ENCODE measurements around the gene CDKAL1.
"Not testable (repeated sequence)": the region's sequence is repeated elsewhere in the genome, so short reads cannot be mapped to it uniquely, and the experiment has no call there.

Gene CDKAL1

GRCh38 chr6:20604159-20604558 lies 69.9 kb downstream of the CDKAL1 start:
- no peak for TF ChIP-seq CTCF (IDR thresholded peaks at IDR 0.05; ENCODE audit: low read depth, low read length, missing control alignments)
- no peaks in the 10 kb centered on the region for H3K27me3 ChIP-seq (replicated peaks)
- H3K36me3 ChIP-seq (replicated peaks), result no peaks in the 10 kb centered on the region
- no peak overlapping the region for H3K27ac ChIP-seq
- in situ Hi-C loops (cut with HindIII; ENCODE audit: low pct_ligation_motif_present, low sequenced_read_pairs), result no loop called here
- DNase-seq, result no peak
- no peak overlapping the region for H3K4me3 ChIP-seq (ENCODE audit: low read depth, low read length)

GRCh38 chr6:20605061-20605460 lies 70.8 kb downstream of the CDKAL1 start:
- in situ Hi-C loops (cut with HindIII; ENCODE audit: low pct_ligation_motif_present, low sequenced_read_pairs), result no loop called here

GRCh38 chr6:20605581-20605980 lies 71.3 kb downstream of the CDKAL1 start:
- Histone ChIP-seq H3K36me3 (replicated peaks) (no peaks in the 10 kb centered on the region), H3K27me3 (replicated peaks) (no peaks in the 10 kb centered on the region), H3K4me3 (ENCODE audit: low read depth, low read length) (no peak overlapping the region), H3K27ac (no peak overlapping the region)
- in situ Hi-C loops (cut with HindIII; ENCODE audit: low pct_ligation_motif_present, low sequenced_read_pairs), result no loop called here
- DNase-seq, result no peak
- no peak for TF ChIP-seq CTCF (IDR thresholded peaks at IDR 0.05; ENCODE audit: low read depth, low read length, missing control alignments)

More at GRCh38 chr6:20605061-20605460, 70.8 kb downstream of the CDKAL1 start:
- Histone ChIP-seq H3K27ac (no peak overlapping the region), H3K4me3 (ENCODE audit: low read depth, low read length) (no peak overlapping the region), H3K36me3 (replicated peaks) (no peaks in the 10 kb centered on the region), H3K27me3 (replicated peaks) (no peaks in the 10 kb centered on the region)
- no peak for DNase-seq
- TF ChIP-seq CTCF (IDR thresholded peaks at IDR 0.05; ENCODE audit: low read depth, low read length, missing control alignments), result no peak

GRCh38 chr6:20606831-20607230 lies 72.6 kb downstream of the CDKAL1 start:
- Histone ChIP-seq H3K27me3 (replicated peaks) (no peaks in the 10 kb centered on the region), H3K36me3 (replicated peaks) (no peaks in the 10 kb centered on the region), H3K4me3 (ENCODE audit: low read depth, low read length) (no peak overlapping the region), H3K27ac (no peak overlapping the region)
- TF ChIP-seq CTCF (IDR thresholded peaks at IDR 0.05; ENCODE audit: low read depth, low read length, missing control alignments), result no peak
- no peak for DNase-seq
- in situ Hi-C loops (cut with HindIII; ENCODE audit: low pct_ligation_motif_present, low sequenced_read_pairs), result no loop called here

GRCh38 chr6:20608356-20608755 lies 74.1 kb downstream of the CDKAL1 start:
- in situ Hi-C loops (cut with HindIII; ENCODE audit: low pct_ligation_motif_present, low sequenced_read_pairs), result no loop called here
- no peak for DNase-seq
- no peak for TF ChIP-seq CTCF (IDR thresholded peaks at IDR 0.05; ENCODE audit: low read depth, low read length, missing control alignments)
- no peaks in the 10 kb centered on the region for H3K27me3 ChIP-seq (replicated peaks)
- no peak overlapping the region for H3K27ac ChIP-seq
- no peak overlapping the region for H3K4me3 ChIP-seq (ENCODE audit: low read depth, low read length)
- no peaks in the 10 kb centered on the region for H3K36me3 ChIP-seq (replicated peaks)

GRCh38 chr6:20608905-20609304 lies 74.6 kb downstream of the CDKAL1 start:
- in situ Hi-C loops (cut with HindIII; ENCODE audit: low pct_ligation_motif_present, low sequenced_read_pairs), result no loop called here
- Histone ChIP-seq H3K36me3 (replicated peaks) (no peaks in the 10 kb centered on the region), H3K27me3 (replicated peaks) (no peaks in the 10 kb centered on the region), H3K27ac (no peak overlapping the region), H3K4me3 (ENCODE audit: low read depth, low read length) (no peak overlapping the region)
- no peak for TF ChIP-seq CTCF (IDR thresholded peaks at IDR 0.05; ENCODE audit: low read depth, low read length, missing control alignments)
- DNase-seq, result no peak

- in situ Hi-C loops (cut with HindIII; ENCODE audit: low pct_ligation_motif_present, low sequenced_read_pairs); H3K27ac ChIP-seq; DNase-seq; H3K4me3 ChIP-seq (ENCODE audit: low read depth, low read length); H3K36me3 ChIP-seq (replicated peaks); H3K27me3 ChIP-seq (replicated peaks): not testable (repeated sequence)
Measured at GRCh38 chr6:20609924-20610323, 75.7 kb downstream of the CDKAL1 start.

Data from brain microvascular endothelial cell (primary cell).